Limb (tissue), 2 donors: Measurements from ENCODE around the gene LRP2BP.
A peak's percentile ranks its signal among the peaks of the same experiment; 100 is the strongest.

Source experiments
- DNase-seq, 2 donors: peaks; one replicate each; pipeline ENCODE4 v3.0.0-alpha.2; 2016; ENCODE audit errors: extremely low spot score in 2 of 2

The LRP2BP gene

DNA sequence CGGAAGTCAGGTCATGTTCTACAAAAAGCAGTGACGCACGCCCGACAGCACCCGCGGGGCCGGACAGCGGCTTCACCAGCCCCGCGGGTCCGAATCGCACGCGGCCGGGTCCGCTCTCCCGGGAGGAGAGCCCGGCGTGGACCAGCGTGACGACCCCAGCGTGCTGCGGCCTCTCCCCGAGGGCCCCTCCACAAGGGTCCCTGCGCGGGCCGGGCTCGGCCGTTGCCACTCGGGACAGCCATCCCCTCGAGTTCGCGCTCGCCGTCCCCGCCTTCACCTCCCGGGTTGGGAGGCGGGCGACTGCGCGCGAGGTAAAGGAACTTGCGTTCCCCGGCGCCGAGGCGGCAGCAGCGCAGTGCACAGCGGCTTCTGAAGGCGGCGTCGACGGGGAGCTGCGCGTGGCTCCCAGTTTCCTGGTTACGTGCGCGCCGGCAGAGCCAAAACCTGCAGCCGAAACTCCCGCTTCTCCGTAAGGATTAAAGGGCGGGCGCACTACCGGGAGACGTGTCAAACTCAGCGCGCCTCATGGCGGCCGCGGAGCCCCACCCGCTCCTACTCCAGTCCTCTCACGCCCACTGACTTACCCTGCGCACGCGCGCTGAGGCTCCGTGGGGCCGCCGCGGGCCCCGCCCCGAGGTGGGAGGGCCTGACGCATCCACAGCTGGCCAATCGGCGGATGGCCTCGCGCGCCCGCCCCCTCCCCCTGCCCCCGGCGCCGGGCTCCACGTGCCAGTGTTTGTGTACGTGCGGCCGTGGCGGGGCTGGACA, 416 bp upstream of the LRP2BP start:
- peak; percentile 98 to 99 for DNase-seq

GRCh38 chr4:185394568-185395237, 1.0 kb downstream of the LRP2BP start:
- peak in 1 of 2 donors; percentile 34 for DNase-seq

DNA sequence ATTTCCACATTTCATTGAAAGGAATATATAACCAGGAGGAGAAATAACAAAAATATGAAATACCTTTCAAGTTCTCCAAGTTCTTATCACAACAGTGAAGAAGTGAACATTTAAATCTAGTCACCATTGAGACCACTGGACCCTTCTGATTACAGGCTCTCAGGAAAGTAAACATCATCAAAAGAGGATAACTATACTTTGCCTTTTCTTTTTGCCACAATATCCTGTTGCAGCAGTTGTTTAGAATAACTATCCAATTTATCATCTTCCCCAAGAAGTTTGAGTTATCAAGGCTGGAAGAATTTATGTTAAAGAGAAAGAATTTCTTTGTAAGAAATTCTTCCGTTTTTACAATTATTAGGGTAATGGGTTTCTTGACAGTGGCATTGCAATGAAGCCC, 3.6 kb downstream of the LRP2BP start:
- no peak for DNase-seq

GRCh38 chr4:185390941-185391340, 4.8 kb downstream of the LRP2BP start:
- no peak for DNase-seq

- DNase-seq, result no peak
Measured at GRCh38 chr4:185387957-185388356, 7.8 kb downstream of the LRP2BP start.

DNA sequence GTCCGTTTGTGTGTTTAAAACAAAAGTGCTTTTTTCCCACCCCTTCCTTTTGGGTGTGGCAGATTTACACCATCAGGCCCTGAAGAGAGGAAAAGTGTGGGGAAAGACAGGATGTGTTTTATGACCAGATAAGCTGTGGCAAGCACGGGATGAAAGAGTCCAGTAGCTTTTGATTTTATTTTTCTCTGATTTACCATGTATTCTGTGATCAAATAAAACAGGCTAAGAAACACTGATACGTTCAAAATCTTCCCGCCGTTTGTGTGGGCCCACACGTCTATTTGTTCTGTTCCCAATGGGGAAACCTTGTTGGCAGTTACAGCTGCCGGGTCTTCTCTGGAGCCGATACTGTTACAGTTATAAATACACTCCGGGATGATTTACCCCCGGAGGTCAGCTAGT, 10.8 kb downstream of the LRP2BP start:
- peak in 1 of 2 donors; percentile 18 for DNase-seq

- DNase-seq, result no peak
Measured at GRCh38 chr4:185384061-185384460, 11.7 kb downstream of the LRP2BP start.

- no peak for DNase-seq
Measured at GRCh38 chr4:185383451-185383850, 12.3 kb downstream of the LRP2BP start.

- DNase-seq, result no peak
Measured at GRCh38 chr4:185382754-185383153, 13.0 kb downstream of the LRP2BP start.

DNA sequence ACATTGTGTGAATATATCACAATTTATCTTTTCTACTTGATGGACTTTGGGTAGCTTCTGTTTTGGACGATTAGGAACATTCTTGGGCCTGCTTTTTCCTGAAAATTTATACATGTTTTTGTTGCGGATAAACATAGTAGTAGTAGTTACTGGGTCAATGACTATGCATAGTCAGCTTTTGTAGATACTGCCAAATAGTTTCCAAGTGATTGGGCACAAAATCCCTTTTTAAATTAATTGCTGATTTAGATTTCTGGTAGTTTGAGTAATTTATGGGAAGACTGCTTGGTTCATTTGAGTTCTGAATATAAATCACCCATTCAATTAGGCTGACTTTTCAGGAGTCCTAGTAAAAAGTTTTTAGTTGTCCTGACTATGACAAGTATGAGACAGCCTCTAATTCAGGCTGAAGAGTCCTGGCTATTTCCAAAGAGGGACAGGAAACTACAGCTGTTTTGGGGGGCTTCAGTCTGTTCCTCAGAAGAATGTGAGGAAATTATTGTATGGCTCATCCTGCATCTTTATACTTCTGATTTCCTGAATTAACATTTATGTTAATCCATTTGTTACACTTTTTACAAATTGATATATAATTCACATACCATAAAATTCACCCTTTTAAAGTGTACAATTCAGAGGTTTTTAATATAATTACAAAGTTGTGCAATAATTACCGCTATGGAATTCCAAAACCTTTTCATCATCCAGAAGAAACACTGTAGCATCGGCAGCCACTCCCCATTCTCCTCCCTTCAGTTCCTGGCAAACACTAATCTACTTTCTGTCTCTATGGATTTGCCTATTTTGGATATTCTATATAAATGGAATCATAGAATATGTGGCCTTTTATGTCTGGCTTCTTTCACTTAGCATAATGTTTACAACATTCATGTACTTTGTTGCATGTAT, 14.2 kb downstream of the LRP2BP start:
- no peak for DNase-seq

DNA sequence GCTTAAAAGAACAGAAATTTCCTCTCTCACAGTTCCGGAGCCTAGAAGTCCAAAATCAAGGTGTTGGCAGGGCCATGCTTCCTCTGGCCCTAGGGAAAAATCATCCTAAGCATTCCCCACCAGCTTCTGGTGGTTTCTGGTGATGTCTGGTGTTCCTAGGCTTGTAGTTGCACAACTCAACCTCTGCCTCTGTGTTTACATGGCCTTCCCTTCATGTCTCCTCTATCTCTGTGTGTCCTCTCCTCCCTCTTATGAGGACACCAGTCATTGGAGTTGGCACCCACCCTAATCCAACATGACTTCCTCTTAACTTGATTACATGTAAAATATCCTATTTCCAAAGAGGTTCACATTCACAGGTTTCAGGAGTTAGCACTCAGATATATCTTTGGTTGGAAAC, 15.4 kb downstream of the LRP2BP start:
- DNase-seq, result no peak

GRCh38 chr4:185379326-185380295, 16.1 kb downstream of the LRP2BP start:
- DNase-seq, result no peak

DNA sequence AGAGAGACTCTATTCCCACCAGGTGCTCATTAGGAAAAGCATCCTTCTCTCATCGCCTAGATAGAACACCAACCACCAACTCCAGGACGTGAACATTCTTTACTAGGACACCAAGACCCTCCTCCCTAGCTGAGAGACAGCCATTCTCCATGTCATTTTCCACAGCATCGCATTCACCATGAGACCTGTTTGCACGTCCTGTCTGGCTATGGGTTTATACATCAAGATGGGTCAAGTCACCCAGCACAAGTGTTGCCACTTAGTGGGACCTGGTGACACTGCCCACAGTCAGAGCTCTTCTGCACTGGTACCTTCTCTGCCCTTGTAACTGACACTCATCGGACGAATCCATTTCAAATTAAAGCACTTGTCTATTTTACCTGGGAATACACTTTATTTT, 17.5 kb downstream of the LRP2BP start:
- DNase-seq, result no peak

DNA sequence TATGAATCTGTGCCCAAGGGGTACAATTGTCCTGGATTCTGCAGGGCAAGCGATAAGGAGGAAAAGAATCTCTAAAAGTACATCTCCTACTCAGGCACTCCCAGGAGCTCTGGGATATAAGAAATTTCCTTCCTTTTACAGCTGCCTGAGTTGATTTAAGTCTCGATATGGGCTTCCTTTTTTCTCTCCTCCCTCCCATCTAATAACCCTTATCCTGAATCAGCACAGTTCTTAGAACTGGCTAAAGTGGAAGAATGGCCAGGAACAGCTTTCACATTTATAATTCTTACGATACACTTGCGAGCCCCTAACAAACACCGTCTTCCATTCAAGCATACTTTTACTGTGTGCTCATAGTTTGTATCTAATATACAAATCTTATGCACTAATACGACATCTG, 21.2 kb downstream of the LRP2BP start:
- no peak for DNase-seq

DNA sequence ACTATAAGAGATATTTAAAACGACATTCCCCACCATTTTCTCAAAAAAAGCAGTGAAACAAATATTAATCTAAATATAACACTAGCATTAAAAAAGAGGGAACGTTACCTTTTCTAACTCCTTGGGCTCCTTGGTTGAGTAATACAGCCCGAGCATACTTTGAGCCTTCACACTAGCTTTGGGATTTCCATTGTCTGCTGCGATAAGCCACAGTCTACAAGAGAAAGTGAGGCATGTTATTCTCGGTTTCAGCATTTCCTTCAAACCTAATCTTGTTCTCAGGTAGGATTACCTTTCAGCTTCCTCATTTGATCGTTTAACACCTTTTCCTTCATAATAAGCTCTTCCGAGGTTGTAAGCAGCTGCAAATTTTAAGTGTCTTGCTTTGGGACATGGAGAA, 21.7 kb downstream of the LRP2BP start:
- no peak for DNase-seq

- DNase-seq, result no peak
Measured at GRCh38 chr4:185371702-185372101, 24.0 kb downstream of the LRP2BP start.

GRCh38 chr4:185370268-185370949, 25.3 kb downstream of the LRP2BP start:
- no peak for DNase-seq

DNA sequence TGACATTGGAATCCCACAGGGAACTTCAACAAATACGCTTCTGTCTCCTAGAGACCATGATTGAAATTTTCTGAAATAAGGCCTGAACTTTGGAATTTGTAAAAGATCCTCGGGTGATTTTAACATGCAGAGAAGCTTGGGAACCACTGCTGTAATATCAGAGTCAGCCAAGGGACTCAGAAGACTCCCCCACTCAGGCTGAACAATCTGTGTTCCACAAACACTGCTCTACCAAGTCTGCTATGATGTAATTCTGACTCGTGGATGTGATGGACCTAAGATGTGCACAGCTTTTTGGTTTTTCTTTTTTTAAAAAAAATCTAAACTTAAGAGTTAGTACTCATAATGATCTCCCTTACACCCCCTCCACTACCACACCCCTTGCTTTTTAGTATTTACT, 26.0 kb downstream of the LRP2BP start:
- no peak for DNase-seq

DNA sequence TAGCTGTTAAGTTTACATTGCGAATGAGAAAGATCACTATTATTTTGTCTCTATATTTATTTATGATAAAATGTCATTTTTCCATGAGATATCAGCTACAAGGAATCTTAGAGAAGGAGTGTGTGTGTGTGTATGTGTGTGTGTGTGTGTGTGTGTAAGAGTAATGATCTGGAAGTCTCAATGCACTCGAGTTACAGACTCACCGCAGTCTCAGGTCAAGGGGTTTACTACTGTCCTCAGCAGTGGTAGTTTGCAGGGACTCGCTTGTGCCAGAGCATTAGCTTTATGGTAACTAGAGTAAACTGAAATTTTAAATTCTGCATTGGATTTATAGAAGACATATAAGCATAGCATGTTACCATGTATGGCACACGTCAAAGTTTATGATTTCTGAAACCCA, 30.8 kb downstream of the LRP2BP start:
- DNase-seq, result no peak

DNA sequence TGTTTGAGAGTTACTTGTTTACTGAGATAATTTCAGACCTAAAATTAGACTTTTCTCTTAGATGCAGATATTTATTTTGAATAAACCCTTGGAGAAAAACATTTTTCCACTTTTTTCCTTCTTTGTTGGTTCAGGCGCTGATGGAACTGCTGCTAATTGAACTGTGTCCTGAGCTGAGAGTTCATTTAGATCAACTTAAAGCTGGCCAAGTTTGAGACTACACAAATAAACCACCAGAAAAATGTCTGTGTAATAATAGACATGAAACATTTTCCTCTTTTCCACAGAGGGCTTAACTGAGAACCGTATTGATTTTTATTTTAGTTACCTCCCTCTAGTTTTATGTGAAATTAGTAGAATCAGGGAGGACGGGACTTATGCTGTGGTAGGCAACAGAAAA, 32.5 kb downstream of the LRP2BP start:
- DNase-seq, result no peak
